GM21515 (cell line): Measurements from ENCODE around the gene EXOC6.

Source experiments
- ATAC-seq: cut with Tn5 transposase; IDR thresholded peaks from one replicate; pipeline ENCODE4 v1.9.1; 2021; ENCODE audit not compliant: unreplicated experiment

EXOC6 gene, protein sequence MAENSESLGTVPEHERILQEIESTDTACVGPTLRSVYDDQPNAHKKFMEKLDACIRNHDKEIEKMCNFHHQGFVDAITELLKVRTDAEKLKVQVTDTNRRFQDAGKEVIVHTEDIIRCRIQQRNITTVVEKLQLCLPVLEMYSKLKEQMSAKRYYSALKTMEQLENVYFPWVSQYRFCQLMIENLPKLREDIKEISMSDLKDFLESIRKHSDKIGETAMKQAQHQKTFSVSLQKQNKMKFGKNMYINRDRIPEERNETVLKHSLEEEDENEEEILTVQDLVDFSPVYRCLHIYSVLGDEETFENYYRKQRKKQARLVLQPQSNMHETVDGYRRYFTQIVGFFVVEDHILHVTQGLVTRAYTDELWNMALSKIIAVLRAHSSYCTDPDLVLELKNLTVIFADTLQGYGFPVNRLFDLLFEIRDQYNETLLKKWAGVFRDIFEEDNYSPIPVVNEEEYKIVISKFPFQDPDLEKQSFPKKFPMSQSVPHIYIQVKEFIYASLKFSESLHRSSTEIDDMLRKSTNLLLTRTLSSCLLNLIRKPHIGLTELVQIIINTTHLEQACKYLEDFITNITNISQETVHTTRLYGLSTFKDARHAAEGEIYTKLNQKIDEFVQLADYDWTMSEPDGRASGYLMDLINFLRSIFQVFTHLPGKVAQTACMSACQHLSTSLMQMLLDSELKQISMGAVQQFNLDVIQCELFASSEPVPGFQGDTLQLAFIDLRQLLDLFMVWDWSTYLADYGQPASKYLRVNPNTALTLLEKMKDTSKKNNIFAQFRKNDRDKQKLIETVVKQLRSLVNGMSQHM

DNA sequence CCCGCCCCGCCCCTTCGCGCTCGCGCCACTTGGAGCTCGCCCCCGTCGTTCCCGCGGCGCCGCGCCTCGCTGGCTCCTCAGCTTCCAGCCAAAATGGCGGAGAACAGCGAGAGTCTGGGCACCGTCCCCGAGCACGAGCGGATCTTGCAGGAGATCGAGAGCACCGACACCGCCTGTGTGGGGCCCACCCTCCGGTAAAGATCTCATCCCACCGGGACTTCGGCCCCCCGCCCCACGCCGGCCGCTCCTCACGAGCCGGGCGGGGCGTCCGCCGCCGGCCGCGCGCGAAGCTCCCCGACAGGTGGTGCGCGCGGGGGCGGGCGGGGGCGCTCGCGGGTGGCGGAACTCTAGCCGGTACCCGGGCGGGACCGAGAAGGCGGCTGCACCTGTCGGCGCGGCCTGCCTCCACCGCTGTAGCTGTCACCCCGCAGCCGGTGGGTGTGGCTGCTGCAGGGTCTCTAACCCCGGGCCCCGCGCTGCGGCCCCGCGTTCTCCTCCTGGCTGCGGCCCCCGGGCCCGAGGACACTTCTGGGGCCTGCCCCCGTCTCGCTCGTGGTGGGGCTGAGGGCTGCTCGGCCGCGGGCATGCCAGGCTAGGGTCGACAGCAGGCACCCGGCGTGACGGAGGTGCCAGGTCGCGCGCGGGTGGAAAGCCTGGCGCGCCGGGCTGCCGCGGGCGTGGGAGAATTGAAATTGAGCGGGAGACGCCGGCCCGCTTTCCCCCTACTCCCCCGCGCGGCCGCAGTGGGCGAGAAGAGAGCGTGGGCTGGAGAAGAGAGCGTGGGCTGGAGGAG is at the start of gene EXOC6:
Gene EXOC6, plus strand, starts transcription at position 80 of the 793 bp plus-strand sequence. Its CDS starts 14 bp downstream, at position 94.
- ATAC-seq, result peak; percentile 80

DNA sequence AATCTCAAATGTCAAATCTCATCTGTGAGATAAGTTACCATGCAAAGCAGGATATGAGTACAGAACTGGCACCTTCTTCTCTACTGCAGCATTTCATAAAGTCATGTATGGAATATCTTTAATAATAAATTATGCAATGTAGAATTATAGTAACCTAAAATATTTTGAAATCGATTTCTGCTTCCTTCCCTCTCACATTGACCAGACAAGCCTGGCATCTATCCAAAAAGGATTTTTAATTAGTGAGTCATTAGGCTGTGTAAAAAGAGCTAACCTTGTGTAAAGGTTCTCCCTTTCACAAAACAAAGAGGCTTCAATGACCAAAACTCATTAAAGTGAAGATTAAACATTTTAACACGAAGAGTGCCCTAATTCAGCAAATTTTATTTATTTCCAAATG is 48.8 kb upstream of the EXOC6 start:
- ATAC-seq, result no peak

DNA sequence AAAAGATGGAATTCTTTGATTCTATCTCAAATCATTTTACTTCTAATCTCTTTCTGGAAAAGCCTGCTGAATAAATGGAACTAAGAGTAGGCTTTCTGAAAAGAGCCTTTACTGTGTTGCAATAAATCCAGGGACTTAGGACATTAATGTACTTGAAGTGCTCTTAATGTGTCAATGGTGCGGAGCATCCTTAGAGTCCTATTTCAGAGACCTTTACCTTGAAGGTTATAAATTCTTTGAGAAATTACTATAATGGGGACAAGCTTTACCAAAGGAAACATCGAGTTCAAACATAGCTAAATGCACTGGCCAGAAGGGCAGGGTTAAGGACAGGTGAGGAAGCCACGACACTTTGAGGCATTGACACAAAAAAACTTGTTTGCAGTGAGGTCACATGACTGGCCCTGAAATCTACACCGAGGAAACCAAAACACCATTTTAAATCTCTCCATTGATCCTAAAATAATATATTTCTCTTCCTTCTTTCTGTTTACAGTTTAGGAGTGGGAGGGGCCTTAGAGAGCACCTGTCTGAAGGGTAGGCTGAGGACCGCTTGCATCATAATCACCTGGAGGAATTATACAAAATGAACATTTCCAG is 48.1 kb upstream of the EXOC6 start:
- ATAC-seq, result no peak

DNA sequence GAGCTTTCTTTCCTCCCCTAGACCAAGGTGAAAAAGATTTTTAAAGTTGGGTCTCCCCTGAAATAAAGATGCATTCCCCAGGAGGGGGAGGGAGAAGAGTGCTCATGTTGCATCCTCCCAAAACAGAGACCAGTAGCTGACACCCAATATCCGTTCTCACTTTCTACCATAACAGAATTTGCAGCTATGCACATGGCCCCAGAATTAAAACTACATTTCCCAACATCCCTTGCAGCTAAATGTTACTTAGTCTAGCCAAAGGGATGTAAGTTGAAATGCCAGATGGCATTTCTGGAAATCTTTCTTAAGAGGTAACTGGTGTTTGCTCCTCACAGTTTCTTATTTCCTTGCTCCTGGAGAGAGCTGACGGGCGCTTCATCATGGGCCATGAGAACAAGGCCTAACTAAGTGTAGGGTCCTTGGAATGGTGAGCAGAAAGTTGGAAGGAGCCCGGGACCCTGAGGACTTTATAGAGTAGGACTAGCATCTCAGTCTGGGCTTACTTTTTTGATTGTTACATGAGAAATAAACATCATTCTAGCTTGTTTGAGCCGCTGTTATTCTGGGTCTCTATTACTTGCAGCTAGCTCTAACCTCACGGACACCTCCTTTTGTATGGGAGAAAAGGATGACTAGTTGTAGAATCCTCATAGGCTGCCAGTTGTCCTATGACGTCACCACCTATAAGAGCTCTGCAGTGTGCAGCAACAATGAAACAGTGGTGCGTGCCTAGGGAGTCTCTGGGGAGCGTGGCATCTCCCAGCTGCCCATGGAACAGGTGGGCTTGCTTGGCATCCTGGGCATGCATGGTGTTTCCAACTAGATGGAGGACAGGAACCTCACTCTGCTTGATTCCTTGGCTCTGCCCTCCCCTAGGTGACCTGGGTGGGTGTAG is 46.1 kb upstream of the EXOC6 start:
- ATAC-seq, result no peak

DNA sequence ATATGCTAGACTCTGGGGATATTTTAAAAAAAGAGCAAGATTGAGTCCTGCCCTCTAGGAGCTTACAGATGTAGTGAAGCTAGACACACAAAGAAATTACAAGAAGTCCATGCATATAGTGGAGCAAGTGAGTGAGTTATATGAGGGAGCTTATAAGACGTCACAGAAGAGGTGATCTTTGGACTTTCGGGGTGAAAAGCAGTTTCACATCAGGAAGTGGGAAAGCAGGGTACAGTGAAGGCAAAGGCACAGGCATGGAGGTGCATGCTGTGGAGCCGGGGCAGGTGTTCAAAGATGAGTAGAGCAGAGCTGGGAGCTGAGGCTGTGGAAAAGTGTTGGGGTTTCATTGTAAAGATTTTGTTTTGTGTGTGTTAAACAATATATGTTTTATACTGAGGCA is 38.5 kb upstream of the EXOC6 start:
- ATAC-seq, result no peak

DNA sequence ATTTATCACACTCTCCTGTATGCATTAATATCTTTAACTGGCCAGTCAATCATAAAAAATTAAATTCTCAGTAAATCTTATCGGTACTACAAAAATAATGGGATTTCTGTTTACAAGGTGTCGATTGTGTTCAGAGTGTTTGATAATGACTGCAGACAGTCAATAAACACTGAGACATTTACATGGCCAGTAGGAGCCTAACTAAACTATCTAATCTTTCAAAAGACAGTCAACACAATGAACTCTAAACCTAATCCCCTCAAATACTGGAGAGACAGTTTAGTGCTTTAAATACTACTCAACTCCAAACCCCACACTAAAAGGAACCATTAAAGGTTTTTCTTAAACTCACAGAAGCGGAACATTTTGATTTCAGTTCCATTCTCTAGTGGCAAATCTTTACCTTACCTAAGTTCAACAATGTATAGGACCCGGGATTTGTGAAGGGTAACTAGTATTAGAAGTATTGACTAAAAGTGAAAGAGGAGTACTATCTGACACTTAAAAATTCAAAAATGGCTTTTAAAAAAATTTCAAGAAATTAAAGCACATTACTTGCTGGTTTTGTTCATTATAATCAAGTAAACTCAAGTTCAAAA is 37.3 kb upstream of the EXOC6 start:
- no peak for ATAC-seq

DNA sequence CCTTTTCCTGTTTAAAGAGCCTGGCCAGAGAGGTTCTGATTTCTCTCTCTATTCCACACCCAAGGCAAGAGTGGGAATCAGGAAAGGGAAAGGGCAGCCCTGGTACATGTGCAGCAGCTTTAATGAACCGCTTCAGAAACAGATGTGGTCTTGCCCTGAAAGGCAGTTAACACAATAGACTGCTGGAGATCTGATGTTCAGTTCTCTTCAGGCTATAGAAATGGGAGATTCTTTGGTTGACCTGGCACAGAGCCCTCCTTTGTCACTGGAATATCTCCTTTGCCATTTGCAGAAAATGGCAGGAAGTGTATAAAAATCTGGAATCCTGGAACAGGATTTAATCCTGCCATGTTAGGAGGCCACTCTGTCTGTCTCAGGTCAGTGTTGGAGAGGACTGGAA is 36.3 kb upstream of the EXOC6 start:
- no peak for ATAC-seq

DNA sequence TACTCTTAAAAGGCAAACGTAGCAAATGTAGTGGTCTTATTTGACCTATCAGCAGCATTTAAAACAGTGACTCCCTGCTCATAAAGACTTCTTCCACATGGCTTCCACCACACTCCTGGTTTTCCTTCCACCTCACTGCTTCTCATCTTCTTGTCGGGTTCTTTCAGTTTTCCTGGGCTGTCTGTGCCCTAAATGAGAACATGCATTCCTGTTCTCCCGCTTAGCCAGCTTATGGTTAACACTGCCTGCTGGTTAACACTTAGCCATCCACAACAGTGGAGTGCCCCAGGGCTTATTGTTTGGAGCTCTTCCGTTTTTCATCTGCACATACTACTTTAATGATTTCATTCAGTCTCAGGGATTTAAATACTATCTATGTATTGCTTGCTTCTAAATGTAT is 34.3 kb upstream of the EXOC6 start:
- ATAC-seq, result no peak

DNA sequence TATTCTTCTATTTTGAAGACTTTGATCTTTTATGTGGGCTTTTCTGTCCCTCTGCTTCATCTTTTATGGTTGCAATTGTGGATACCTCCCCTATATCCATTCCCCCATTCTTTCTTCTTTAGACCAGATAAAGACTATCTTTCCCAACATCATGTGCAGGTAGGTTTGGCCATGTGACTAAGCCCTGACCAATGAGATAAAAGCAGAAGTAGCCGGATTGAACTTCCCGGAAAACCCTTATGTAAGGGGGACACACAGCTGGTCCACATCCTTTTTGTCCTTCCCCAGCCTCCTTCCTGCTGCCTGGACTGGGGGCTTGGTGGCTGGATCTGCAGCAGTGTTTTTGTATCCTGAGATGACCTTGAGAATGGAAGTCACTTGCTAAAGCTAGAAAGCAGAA is 33.5 kb upstream of the EXOC6 start:
- no peak for ATAC-seq

DNA sequence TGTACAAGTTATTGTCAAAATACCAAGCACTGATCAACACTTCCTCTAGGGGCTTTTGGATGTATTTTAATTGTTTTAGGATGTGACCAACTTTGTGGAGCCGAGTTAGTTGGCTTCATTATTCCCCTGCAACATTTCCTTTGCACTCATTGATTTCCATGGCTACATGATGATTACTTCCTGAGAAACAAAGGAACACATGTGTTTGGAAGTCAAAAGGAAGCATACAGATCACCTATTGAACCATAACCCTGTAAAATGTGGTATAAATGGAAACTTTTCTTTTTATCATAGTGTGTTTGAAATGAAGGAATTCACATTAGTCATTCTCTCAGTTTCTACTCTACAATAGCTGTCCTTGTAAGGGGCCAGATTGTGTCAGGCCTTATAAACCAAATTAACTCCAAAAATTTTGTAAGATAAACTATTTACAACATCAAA is 32.2 kb upstream of the EXOC6 start:
- no peak for ATAC-seq

DNA sequence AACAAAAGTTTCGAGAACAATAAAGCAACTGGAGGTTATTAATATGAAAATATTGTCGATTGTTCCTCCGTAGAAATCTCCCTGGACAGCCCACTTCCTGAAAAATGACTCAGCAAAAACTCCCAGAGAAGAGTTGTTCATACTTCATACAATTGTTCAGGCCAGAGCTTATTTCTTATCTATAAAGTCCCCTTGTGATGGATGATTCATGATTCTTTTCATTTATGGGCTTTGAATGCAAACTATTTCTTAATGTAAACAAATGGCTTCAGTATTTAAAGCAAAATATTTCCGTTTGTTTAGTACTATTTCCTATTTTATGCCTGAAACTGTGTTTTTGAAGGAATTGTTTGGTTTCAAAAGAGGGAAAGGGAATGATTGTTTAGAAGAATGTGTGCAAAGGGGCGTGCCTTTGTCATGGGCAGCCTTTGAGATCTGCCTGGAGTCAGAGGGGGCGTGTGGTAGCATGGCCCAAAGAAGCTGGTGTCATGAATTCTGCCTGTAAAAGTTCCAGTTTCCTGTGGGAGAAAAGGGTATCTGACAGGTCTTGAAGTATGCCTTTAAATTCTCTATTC is 26.2 kb upstream of the EXOC6 start:
- ATAC-seq, result no peak

DNA sequence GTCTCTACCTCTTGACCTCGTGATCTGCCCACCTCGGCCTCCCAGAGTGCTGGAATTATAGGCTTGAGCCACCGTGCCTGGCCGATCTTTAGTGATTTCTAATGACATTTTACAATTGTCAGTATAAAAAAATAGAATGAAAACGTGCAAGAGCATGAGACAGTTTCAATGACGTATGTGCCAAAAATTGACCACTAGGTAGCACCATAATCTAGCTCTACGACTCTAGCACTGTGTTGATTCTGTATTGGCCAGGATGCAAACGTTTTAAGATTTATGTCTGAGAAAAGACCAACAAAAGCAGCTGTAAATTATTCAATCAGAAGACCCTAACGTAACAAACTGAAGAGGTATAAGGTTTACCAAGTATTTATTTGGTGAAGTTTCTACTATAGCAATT is 25.4 kb upstream of the EXOC6 start:
- ATAC-seq, result no peak

DNA sequence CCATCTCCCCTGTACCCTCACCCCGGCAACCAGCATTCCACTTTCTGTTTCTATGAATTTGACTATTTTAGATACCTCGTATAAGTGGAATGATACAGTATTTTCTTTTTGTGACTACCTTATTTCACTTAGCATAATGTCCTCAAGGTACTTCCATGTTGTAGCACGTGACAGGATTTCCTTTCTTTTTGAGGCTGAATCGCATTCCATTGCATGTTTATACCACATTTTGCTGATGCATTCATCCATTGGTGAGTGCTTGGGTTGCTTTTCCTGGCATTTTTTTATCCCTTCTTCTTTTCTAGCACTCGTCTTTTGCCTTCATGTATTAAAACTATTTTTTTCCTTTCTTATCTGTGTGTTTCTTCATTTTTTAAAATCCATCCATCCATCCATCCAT is 22.3 kb upstream of the EXOC6 start:
- no peak for ATAC-seq

DNA sequence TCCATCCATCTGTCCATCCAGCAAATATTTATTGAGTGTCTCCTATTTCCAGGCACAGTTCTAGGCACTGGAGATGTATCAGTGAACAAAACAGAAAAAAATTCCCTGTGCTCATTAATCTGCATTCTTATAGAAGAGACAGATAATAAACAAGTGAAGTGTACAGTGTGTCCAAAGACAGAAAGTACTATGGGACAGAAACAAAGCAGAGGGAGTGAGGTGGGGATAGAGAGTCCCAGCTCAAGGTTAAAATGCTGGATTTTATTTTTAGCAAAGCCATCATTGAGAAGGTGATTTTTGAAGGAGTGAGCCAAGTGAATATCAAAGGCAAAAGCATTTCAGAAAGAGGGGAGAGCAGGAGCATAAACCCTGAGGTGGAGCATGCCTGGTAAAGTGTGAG is 21.8 kb upstream of the EXOC6 start:
- no peak for ATAC-seq

DNA sequence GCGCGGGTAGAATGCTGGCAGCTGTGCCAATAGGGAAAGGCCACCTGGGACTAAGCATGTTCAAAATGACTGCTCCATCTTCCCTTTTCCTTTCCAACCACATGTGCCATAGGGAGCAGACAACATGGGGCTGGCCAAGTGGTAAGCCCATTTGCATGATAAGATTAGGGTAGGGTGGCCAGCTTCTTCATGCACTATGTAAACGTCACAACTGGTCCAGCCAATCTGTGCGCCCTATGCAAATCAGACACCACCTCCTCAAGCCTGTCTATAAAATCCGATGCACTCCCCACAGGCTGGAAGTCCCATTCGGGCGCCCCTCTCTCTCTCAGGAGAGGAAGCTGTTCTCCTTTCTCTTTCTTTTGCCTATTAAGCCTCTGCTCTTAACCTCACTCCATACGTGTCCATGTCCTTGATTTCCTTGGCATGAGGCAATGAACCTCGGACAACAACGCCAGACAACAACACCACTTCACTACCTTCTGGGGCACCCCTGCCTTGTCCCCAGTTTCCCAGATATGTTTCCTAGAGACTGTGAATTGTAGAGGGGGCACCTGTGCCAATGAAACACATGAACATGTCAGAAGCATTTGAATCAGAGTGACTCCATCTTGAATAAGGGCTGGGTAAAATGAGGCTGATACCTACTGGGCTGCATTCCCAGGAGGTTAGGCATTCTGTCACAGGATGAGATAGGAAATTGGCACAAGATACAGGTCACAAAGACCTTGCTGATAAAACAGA is 19.1 kb upstream of the EXOC6 start:
- ATAC-seq, result no peak

DNA sequence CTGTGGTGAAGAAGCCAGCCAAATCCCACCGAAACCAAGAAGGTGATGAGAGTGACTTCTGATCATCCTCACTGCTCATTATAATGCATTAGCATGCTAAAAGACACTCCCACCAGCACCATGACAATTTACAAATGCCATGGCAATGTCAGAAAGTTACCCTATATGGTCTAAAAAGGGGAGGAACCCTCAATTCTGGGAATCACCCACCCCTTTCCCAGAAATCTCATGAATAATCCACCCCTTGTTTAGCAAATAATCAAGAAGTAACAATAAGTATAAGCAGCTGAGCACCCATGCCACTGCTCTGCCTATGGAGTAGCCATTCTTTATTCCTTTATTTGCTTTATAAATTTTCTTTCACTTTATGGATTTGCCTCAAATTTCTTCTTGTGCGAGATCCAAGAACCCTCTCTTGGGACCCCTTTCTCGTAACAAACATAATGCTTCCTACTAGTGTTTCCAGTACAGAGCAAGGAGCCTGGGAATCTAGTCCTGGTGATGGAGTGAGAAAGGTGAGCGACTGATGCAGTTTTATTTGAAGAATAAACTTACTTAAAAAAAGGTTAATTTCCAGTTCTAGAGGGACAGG is 18.4 kb upstream of the EXOC6 start:
- ATAC-seq, result no peak

DNA sequence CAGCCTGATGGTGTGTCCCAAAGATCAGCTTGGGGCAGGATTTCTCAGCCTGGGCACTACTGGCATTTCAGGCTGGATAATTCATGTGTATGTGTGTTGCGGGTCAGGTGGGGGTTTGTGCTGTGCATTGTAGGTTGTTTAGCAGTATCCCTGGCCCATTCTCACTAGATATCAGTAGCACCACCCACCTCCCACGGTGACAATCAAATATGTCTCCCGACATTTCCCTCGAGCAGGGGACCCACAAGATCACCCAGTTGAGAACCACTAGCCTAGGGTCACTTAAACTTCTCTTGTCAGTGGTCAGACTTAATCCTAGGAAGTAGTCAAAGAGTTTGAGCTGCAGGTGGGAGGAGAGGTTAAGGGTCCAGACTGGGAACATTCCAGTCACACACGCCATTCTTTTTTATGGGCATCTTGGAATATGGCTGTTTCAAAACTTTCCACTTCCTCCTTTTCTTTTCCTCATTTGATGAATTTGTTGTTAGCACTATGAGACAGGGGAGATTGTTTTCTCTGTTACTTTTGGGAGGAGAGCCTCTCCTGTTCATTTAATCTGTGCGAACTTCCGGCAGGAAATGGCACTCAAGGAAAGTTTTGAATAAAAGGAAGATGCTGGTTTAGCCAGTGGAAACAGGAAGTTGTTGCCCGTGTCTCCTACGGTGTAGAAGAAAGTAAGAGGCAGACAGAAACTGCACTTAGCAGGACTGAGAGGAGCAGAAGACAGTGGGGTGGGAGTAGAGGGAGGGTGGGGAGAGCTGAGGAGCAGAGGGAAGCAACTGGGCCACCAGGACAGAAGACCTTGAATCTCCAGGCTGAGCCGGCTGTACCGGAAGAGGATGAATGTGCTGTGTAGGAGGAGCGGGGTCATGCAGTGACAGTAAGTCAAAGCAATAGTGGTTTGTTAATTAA is 17.6 kb upstream of the EXOC6 start:
- no peak for ATAC-seq
